CD14-positive monocyte (primary cell): ENCODE measurements around the gene TMTC2. TPM values are rescaled to one million over a fixed set of nuclear protein-coding genes. Genes with fewer than 3 reads are reported as not detected.

Source experiments
- DNase-seq, 3 donors: peaks; one replicate each; pipeline ENCODE4 v3.0.0-alpha.2; 2011 to 2022
- H2AFZ ChIP-seq: 2 replicates; pipeline ENCODE4 v1.6.0; 2012; ENCODE audit warnings: mild to moderate bottlenecking, low read depth, low read length, inconsistent platforms; ENCODE audit not compliant: insufficient read depth, poor library complexity, severe bottlenecking
- H3K27ac ChIP-seq, 2 donors: 1 replicate in 1 of 2; 2 replicates in 1 of 2; pipeline ENCODE4 v1.5.1; 2012 to 2013; ENCODE audit warnings: low read length in 2 of 2, control low read depth in 1 of 2, inconsistent platforms in 1 of 2, low read depth in 1 of 2, mild to moderate bottlenecking in 1 of 2
- H3K27me3 ChIP-seq, 2 donors: one replicate each; pipeline versions ENCODE4 v1.6.0 to v1.6.1; 2011 to 2013; ENCODE audit warnings: low read length in 2 of 2; ENCODE audit not compliant: control insufficient read depth in 2 of 2, insufficient read depth in 2 of 2
- H3K36me3 ChIP-seq, 2 donors: replicated peaks in 1 of 2; 1 replicate in 1 of 2; 2 replicates in 1 of 2; pipeline versions ENCODE4 v1.5.1 to v1.6.1; 2012 to 2013; ENCODE audit warnings: low read length in 2 of 2, control low read depth in 1 of 2, inconsistent platforms in 1 of 2, mild to moderate bottlenecking in 1 of 2; ENCODE audit not compliant: insufficient read depth in 2 of 2, control insufficient read depth in 1 of 2
- H3K4me1 ChIP-seq, 2 donors: 1 replicate in 1 of 2; 2 replicates in 1 of 2; pipeline versions ENCODE4 v1.5.1 to v1.6.1; 2012 to 2013; ENCODE audit warnings: low read length in 2 of 2, control low read depth in 1 of 2, inconsistent platforms in 1 of 2, mild to moderate bottlenecking in 1 of 2, moderate library complexity in 1 of 2; ENCODE audit not compliant: insufficient read depth in 2 of 2, control insufficient read depth in 1 of 2
- H3K4me2 ChIP-seq: replicated peaks from 2 replicates; pipeline ENCODE3; 2012; ENCODE audit warnings: low read length, moderate library complexity, mild to moderate bottlenecking; ENCODE audit not compliant: poor library complexity, severe bottlenecking; ENCODE audit errors: extremely low read depth
- H3K4me3 ChIP-seq, 3 experiments: fragments of 200-600 bp in 1 of 3; sonication (generic) in 1 of 3; replicated peaks in 1 of 3; 1 replicate in 2 of 3; 2 replicates in 1 of 3; pipeline ENCODE4 v1.5.1; 2011 to 2013; ENCODE audit warnings: low read length in 3 of 3, mild to moderate bottlenecking in 3 of 3, control low read depth in 2 of 3, low read depth in 2 of 3, inconsistent platforms in 1 of 3, moderate library complexity in 1 of 3
- H3K79me2 ChIP-seq: 2 replicates; pipeline ENCODE4 v1.6.0; 2012; ENCODE audit warnings: mild to moderate bottlenecking, control low read depth, inconsistent platforms, low read length, moderate library complexity; ENCODE audit not compliant: insufficient read depth
- H3K9ac ChIP-seq: 2 replicates; pipeline ENCODE4 v1.6.0; 2017; ENCODE audit warnings: low read length, mild to moderate bottlenecking; ENCODE audit not compliant: insufficient read depth, poor library complexity, severe bottlenecking
- H3K9me3 ChIP-seq, 2 donors: replicated peaks in 1 of 2; 1 replicate in 1 of 2; 2 replicates in 1 of 2; pipeline versions ENCODE4 v1.5.1 to v1.6.1; 2012 to 2013; ENCODE audit warnings: low read length in 2 of 2, control low read depth in 1 of 2; ENCODE audit not compliant: control insufficient read depth in 1 of 2, insufficient read depth in 1 of 2
- H4K20me1 ChIP-seq: 2 replicates; pipeline ENCODE4 v1.6.0; 2012; ENCODE audit warnings: mild to moderate bottlenecking, low read length, control low read depth, moderate library complexity; ENCODE audit not compliant: insufficient read depth
- H3K27ac Mint-ChIP-seq, 7 donors: one replicate each; pipeline ENCODE4 v1.8.0; 2020; ENCODE audit warnings: mild to moderate bottlenecking in 7 of 7, mixed read lengths in 7 of 7, moderate library complexity in 6 of 7, inconsistent platforms in 2 of 7
- H3K27me3 Mint-ChIP-seq, 3 donors: one replicate each; pipeline ENCODE4 v1.8.0; 2021 to 2022; ENCODE audit warnings: low read depth in 3 of 3, mild to moderate bottlenecking in 3 of 3, mixed read lengths in 3 of 3, moderate library complexity in 3 of 3, inconsistent platforms in 1 of 3
- H3K36me3 Mint-ChIP-seq, 2 donors: one replicate each; pipeline ENCODE4 v1.8.0; 2020; ENCODE audit warnings: mixed read lengths in 2 of 2, inconsistent platforms in 1 of 2, mild to moderate bottlenecking in 1 of 2
- H3K4me1 Mint-ChIP-seq: one replicate; pipeline ENCODE4 v1.8.0; 2020; ENCODE audit warnings: mild to moderate bottlenecking, mixed read lengths
- H3K4me3 Mint-ChIP-seq, 2 donors: one replicate each; pipeline ENCODE4 v1.8.0; 2020; ENCODE audit warnings: mild to moderate bottlenecking in 2 of 2, mixed read lengths in 2 of 2, moderate library complexity in 1 of 2
- H3K9me3 Mint-ChIP-seq, 7 donors: one replicate each; pipeline ENCODE4 v1.8.0; 2020 to 2022; ENCODE audit warnings: mixed read lengths in 7 of 7, mild to moderate bottlenecking in 6 of 7, moderate library complexity in 6 of 7, inconsistent platforms in 2 of 7
- CTCF ChIP-seq: fragments of 200-600 bp; IDR thresholded peaks from one replicate; pipeline ENCODE4 v1.8.0; 2022; ENCODE audit warnings: antibody characterized with exemption, mild to moderate bottlenecking
- WGBS: methylation state at CpG from one replicate; pipeline ENCODE4 v1.1.5; 2013; ENCODE audit warnings: missing lambda C conversion rate; ENCODE audit not compliant: insufficient coverage; 5-methylcytosine and 5-hydroxymethylcytosine counted together
- intact Hi-C, 2 donors: fragments of 100-400 bp; cut with micrococcal nuclease; formaldehyde crosslinking; loops; one replicate each; pipeline versions ENCODE4 v1.15.0 to v1.15.1; 2023
- polyA plus RNA-seq, 3 donors: library from polyadenylated mRNA; depleted of rRNA in 1 of 3; unstranded in 2 of 3; stranded (reverse) in 1 of 3; fragments of 300-500 nt in 2 of 3; fragments of >200 nt in 1 of 3; fragmentation: Illumina TruSeq in 2 of 3; gene quantifications; 1 replicate in 2 of 3; 2 replicates in 1 of 3; pipeline ENCODE4 v1.2.3, GENCODE V29; 2012 to 2021

TMTC2 gene
- polyA plus RNA-seq, 3 donors, result 2.5 to 15.7 (median 3.3) TPM

DNA sequence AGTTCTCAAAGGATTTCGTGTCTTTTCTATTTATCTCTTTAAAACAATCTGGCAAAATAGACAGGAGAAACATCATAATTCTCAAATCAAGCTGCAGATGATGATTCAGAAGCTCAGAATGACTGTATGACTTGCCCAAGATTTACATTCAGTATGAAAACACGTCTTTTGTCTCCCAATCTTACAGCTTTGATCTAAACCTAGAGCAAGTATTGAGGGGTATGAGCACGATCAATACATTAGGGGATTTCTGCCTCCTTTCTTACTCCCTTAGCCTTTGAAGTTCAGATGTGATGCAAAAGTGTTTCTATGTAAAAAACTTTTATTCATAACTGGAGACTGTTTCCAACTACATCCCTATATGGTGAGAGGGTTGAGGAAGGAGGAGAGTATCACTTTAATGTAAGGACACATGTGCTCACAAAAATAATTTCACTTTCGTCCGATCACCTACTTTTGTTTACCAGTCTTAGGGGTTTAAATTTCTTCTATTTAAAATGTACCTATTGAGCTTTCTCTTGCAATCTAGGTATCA is 454.8 kb downstream of the TMTC2 start:
- Mint-ChIP-seq H3K27me3 (peaks cover 0 to 4% (median 0%) of the 10 kb centered on the region in 3 donors), H3K9me3 (peaks cover 7 to 26% (median 22%) of the 10 kb centered on the region in 7 donors), H3K27ac (no peak overlapping the region), H3K4me1 (no peaks in the 10 kb centered on the region), H3K36me3 (no peaks in the 10 kb centered on the region), H3K4me3 (no peak overlapping the region)
- TF ChIP-seq CTCF, result no peak
- H3K27me3 ChIP-seq, result no peaks in the 10 kb centered on the region
- WGBS, result no CpG with 5 or more reads among the region's 5 CpGs
- no peaks in the 10 kb centered on the region for H4K20me1 ChIP-seq
- no peaks in the 10 kb centered on the region for H3K36me3 ChIP-seq
- H3K27ac ChIP-seq, result no peak overlapping the region
- H3K4me1 ChIP-seq, result no peaks in the 10 kb centered on the region
- intact Hi-C loops, result no loop called here
- no peak overlapping the region for H2AFZ ChIP-seq
- H3K9me3 ChIP-seq, result peaks cover 3 to 16% of the 10 kb centered on the region in 2 donors
- no peak overlapping the region for H3K4me2 ChIP-seq
- H3K4me3 ChIP-seq, result no peak overlapping the region
- no peak for DNase-seq
- no peaks in the 10 kb centered on the region for H3K79me2 ChIP-seq
- no peak overlapping the region for H3K9ac ChIP-seq

DNA sequence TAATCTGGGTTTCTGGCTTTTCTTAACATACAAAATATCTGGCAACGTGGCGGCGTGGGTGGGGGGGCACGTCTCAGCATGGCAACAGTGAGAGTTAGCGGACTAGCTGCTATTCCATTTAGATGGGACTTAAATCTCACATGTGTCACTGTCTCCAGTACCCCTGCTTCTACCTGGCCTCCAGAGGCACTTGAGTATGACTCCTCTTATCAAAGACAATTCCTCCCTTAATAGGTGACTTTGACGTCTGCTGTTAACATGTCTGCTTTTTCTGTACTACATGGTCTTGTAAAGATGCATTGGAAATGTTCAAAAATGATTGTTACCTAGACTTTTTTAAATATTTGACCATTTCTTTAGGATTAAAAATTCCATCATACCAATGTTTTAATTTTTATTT is 456.2 kb downstream of the TMTC2 start:
- Histone ChIP-seq H3K27me3 (no peaks in the 10 kb centered on the region), H3K36me3 (no peaks in the 10 kb centered on the region)

More for the DNA sequence above, 456.2 kb downstream of the TMTC2 start:
- Mint-ChIP-seq H3K9me3 (peaks cover 7 to 26% (median 22%) of the 10 kb centered on the region in 7 donors), H3K4me3 (no peak overlapping the region), H3K36me3 (no peaks in the 10 kb centered on the region), H3K27ac (no peak overlapping the region), H3K27me3 (peaks cover 0 to 4% (median 1%) of the 10 kb centered on the region in 3 donors), H3K4me1 (no peaks in the 10 kb centered on the region)
- Histone ChIP-seq H3K4me3 (no peak overlapping the region), H3K4me1 (no peaks in the 10 kb centered on the region), H3K79me2 (no peaks in the 10 kb centered on the region), H3K9me3 (peaks cover 3 to 16% of the 10 kb centered on the region in 2 donors), H3K9ac (no peak overlapping the region), H2AFZ (no peak overlapping the region), H3K4me2 (no peak overlapping the region), H4K20me1 (no peaks in the 10 kb centered on the region), H3K27ac (no peak overlapping the region)
- TF ChIP-seq CTCF, result no peak
- WGBS, result no CpG with 5 or more reads among the region's 6 CpGs
- intact Hi-C loops, result no loop called here
- DNase-seq, result no peak
